ENCODE data around the gene PVRIG.
"Not testable (repeated sequence)": the region's sequence is repeated elsewhere in the genome, so short reads cannot be mapped to it uniquely, and the experiment has no call there.

PVRIG gene

GRCh38 chr7:100266576-100267354, 47.0 kb downstream of the PVRIG start:
- no peak overlapping the region for H3K4me3 Mint-ChIP-seq
- DNase-seq (ENCODE audit: low spot score in 2 of 2) (no peak), ATAC-seq (ENCODE audit: low read depth) (no peak)
- peaks cover 23% of the 10 kb centered on the region for H3K4me1 Mint-ChIP-seq
- no peaks in the 10 kb centered on the region for H3K9me3 Mint-ChIP-seq
- no peaks in the 10 kb centered on the region for H3K27me3 Mint-ChIP-seq
- no peak overlapping the region for H3K27ac Mint-ChIP-seq
- H3K36me3 Mint-ChIP-seq: peaks cover 5% of the 10 kb centered on the region

- Mint-ChIP-seq H3K27ac (no peak overlapping the region), H3K4me3 (no peak overlapping the region), H3K27me3 (no peaks in the 10 kb centered on the region), H3K9me3 (no peaks in the 10 kb centered on the region), H3K36me3 (no peaks in the 10 kb centered on the region), H3K4me1 (peaks cover 21% of the 10 kb centered on the region)
- no peak for DNase-seq (ENCODE audit: low spot score in 2 of 2)
- no peak for ATAC-seq (ENCODE audit: low read depth)
Measured at GRCh38 chr7:100267648-100268047, 47.9 kb downstream of the PVRIG start.

GRCh38 chr7:100268882-100269281, 49.1 kb downstream of the PVRIG start:
- DNase-seq (ENCODE audit: low spot score in 2 of 2); ATAC-seq (ENCODE audit: low read depth); H3K9me3 Mint-ChIP-seq; H3K4me3 Mint-ChIP-seq; H3K36me3 Mint-ChIP-seq; H3K27me3 Mint-ChIP-seq; H3K27ac Mint-ChIP-seq: not testable (repeated sequence)
- peaks cover 21% of the 10 kb centered on the region for H3K4me1 Mint-ChIP-seq

- peaks cover 21% of the 10 kb centered on the region for H3K4me1 Mint-ChIP-seq
- not testable (repeated sequence) for ATAC-seq (ENCODE audit: low read depth); H3K36me3 Mint-ChIP-seq; H3K4me3 Mint-ChIP-seq; H3K9me3 Mint-ChIP-seq; H3K27ac Mint-ChIP-seq; DNase-seq (ENCODE audit: low spot score in 2 of 2); H3K27me3 Mint-ChIP-seq
Measured at GRCh38 chr7:100269306-100270045, 49.7 kb downstream of the PVRIG start.

GRCh38 chr7:100270046-100270918, 50.5 kb downstream of the PVRIG start:
- H3K27ac Mint-ChIP-seq; DNase-seq (ENCODE audit: low spot score in 2 of 2); H3K27me3 Mint-ChIP-seq; H3K9me3 Mint-ChIP-seq; H3K36me3 Mint-ChIP-seq; ATAC-seq (ENCODE audit: low read depth): not testable (repeated sequence)
- Mint-ChIP-seq H3K4me1 (peaks cover 25% of the 10 kb centered on the region), H3K4me3 (peak overlapping the region; percentile 70)

Data from memory B cell (primary cell).